ENCODE measurements around the gene CCL17.

CCL17 gene

DNA sequence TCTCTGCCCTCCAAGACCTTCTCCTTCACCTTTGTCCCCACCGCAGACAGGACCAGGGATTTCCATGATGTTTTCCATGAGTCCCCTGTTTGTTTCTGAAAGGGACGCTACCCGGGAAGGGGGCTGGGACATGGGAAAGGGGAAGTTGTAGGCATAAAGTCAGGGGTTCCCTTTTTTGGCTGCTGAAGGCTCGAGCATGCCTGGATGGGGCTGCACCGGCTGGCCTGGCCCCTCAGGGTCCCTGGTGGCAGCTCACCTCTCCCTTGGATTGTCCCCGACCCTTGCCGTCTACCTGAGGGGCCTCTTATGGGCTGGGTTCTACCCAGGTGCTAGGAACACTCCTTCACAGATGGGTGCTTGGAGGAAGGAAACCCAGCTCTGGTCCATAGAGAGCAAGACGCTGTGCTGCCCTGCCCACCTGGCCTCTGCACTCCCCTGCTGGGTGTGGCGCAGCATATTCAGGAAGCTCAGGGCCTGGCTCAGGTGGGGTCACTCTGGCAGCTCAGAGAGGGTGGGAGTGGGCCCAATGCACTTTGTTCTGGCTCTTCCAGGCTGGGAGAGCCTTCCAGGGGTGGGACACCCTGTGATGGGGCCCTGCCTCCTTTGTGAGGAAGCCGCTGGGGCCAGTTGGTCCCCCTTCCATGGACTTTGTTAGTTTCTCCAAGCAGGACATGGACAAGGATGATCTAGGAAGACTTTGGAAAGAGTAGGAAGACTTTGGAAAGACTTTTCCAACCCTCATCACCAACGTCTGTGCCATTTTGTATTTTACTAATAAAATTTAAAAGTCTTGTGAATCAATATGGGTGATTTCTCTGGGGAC, 20.1 kb upstream of the CCL17 start:
- TF ChIP-seq CTCF (IDR thresholded peaks at IDR 0.05; ENCODE audit: extremely low read depth, insufficient read depth, missing control alignments), result no peak
- in situ Hi-C loops (cut with MboI; ENCODE audit: low pct_unique_long_range_greater_than_20kb, low sequenced_read_pairs, unreplicated experiment), result no loop called here
- DNase-seq (ENCODE audit: low spot score), result no peak

GRCh38 chr16:57385083-57385482, 19.5 kb upstream of the CCL17 start:
- DNase-seq (ENCODE audit: low spot score), result no peak
- TF ChIP-seq CTCF (IDR thresholded peaks at IDR 0.05; ENCODE audit: extremely low read depth, insufficient read depth, missing control alignments), result no peak
- in situ Hi-C loops (cut with MboI; ENCODE audit: low pct_unique_long_range_greater_than_20kb, low sequenced_read_pairs, unreplicated experiment), result no loop called here

GRCh38 chr16:57386381-57386951, 18.1 kb upstream of the CCL17 start:
- no peak for DNase-seq (ENCODE audit: low spot score)
- in situ Hi-C loops (cut with MboI; ENCODE audit: low pct_unique_long_range_greater_than_20kb, low sequenced_read_pairs, unreplicated experiment), result no loop called here
- TF ChIP-seq CTCF (IDR thresholded peaks at IDR 0.05; ENCODE audit: extremely low read depth, insufficient read depth, missing control alignments), result no peak

DNA sequence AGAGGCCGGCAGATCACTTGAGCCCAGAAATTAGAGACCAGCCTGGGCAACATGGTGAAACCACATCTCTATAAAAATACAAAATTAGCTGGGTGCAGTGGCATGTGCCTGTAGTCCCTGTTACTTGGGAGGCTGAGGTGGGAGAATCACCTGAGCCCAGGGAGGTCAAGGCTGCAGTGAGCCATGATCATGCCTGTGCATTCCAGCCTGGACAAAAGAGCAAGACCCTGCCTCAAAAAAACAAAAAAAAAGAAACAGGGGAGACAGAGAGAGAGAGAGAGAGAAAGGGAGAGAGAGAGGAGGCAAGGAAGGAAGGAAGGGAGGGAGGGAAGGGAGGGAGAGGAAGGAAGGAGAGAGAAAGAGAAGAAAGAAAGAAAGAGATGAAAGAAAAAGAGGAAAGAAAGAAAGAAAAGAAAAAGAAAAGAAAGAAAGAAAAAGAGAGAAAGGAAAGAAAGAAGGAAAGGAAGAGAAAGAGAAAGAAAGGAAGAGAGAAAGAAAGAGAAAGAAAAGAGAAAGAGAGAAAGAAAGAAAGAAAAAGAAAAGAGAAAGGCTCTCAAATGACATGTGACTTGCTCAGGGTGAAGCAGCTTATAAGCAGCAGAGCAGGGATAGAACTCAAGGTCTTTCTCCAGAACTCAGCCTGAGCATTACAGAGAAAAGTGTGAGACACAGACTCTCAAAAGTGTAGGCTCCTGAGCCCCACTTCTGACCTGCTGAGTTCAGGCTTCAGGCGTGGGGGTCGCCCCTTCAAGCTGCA, 16.8 kb upstream of the CCL17 start:
- in situ Hi-C loops (cut with MboI; ENCODE audit: low pct_unique_long_range_greater_than_20kb, low sequenced_read_pairs, unreplicated experiment), result no loop called here
- no peak for TF ChIP-seq CTCF (IDR thresholded peaks at IDR 0.05; ENCODE audit: extremely low read depth, insufficient read depth, missing control alignments)
- DNase-seq (ENCODE audit: low spot score), result peak; percentile 53

DNA sequence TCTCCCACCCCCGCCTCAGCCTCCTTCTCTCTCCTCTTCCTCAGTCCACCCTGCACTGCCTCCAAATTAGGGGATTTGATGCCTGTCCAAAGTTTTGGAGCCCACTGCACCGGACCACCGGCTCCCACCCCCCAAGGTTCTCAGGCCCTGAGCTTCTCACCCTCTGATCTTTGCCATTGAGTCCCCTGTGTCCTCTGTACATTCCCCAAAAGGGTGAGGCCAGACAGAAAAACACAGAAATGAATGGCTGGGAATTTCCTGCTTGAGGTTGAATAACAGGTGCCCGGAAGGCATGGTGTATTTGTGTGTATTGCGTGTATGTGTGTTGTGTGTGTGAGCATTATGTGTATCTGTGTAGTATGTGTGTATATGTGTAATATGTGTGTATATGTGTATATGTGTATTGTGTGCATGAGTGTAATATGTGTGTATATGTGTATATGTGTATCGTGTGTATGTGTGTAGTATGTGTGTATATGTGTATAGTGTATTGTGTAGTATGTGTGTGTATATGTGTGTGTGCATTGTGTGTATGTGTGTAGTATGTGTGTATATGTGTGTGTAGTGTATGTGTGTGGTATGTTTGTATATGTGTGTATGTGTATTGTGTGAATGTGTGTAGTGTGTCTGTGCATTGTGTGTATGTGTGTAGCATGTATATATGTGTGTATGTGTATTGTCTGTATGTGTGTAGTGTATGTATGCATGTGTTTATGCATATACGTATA, 16.0 kb upstream of the CCL17 start:
- no peak for DNase-seq (ENCODE audit: low spot score)
- no peak for TF ChIP-seq CTCF (IDR thresholded peaks at IDR 0.05; ENCODE audit: extremely low read depth, insufficient read depth, missing control alignments)
- in situ Hi-C loops (cut with MboI; ENCODE audit: low pct_unique_long_range_greater_than_20kb, low sequenced_read_pairs, unreplicated experiment), result no loop called here

GRCh38 chr16:57389087-57389468, 15.5 kb upstream of the CCL17 start:
- TF ChIP-seq CTCF (IDR thresholded peaks at IDR 0.05; ENCODE audit: extremely low read depth, insufficient read depth, missing control alignments), result no peak
- DNase-seq (ENCODE audit: low spot score), result no peak
- in situ Hi-C loops (cut with MboI; ENCODE audit: low pct_unique_long_range_greater_than_20kb, low sequenced_read_pairs, unreplicated experiment), result no loop called here
